Measurements from ENCODE around the gene SLC49A4. TPM values are rescaled to one million over a fixed set of nuclear protein-coding genes. Genes with fewer than 3 reads are reported as not detected.
A peak's percentile ranks its signal among the peaks of the same experiment; 100 is the strongest.

SLC49A4 gene
- total and polyA plus RNA-seq, 2 experiments from 2014 or later: 16.4 to 20.8 TPM

DNA sequence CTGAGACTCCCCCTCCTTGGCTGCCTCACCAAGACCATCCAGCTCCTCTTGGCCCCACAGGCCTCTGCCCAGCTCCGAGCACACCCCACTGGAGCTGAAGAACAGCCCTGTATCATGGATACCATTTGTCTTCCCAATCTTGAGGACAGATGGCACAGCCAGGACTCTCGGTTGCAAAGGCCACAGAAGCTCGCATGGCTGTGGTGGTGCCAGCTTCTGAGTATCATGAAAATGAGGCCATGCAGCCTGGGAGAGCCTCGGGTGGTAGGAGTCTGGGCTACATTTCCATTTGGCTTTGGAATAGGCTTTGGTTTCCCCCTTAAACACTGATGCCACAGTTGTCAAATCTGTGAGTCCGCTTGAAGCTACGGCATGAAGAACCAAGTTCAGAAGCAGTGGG, 126.1 kb downstream of the SLC49A4 start:
- no peak for DNase-seq (ENCODE audit: low read depth in 1 of 2, low spot score in 1 of 2)

DNA sequence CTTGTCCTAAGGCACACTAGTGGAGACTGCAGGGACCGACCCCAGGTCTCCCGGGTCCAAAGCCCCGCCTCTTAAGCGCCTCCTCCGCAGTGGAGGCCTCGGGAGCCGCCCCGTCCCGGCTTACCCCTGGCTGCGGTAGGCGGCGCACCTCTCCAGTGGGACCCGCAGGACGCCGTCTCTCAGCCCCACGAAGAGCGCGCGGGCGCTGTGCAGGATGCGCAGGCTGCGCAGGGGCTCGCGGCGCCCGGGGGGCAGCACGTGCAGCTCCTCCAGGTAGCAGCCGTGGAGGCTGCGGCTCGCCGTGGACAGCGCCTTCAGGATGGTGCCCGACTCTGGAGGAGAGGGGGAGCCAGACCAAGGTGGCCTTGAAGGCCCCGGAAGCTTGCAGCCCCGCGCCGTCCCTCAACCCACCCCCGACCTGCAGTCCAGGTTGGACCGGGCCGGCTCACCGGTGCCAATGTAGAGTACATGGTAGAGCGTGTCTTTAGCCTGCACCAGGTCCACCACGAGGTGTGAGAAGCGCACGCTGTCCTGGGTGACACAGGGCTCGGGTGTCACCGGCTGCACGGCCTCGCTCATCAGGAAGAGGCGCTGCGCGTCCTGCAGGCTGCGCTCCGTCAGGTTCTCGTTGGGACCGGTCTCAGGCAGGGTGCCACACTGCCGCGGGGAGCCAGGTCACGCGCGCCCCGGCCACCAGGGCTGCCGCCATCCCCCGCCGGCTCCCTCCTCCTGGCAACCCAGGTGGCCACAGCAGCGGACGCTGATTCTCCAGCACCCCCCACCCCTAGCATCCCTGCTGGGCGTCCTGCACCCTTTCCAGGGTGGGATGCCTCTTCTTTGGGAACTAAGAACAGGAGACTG, 127.2 kb downstream of the SLC49A4 start:
- H3K4me3 ChIP-seq: no peak overlapping the region
- H3K27ac ChIP-seq: no peak overlapping the region
- TF ChIP-seq, protein P1, sequence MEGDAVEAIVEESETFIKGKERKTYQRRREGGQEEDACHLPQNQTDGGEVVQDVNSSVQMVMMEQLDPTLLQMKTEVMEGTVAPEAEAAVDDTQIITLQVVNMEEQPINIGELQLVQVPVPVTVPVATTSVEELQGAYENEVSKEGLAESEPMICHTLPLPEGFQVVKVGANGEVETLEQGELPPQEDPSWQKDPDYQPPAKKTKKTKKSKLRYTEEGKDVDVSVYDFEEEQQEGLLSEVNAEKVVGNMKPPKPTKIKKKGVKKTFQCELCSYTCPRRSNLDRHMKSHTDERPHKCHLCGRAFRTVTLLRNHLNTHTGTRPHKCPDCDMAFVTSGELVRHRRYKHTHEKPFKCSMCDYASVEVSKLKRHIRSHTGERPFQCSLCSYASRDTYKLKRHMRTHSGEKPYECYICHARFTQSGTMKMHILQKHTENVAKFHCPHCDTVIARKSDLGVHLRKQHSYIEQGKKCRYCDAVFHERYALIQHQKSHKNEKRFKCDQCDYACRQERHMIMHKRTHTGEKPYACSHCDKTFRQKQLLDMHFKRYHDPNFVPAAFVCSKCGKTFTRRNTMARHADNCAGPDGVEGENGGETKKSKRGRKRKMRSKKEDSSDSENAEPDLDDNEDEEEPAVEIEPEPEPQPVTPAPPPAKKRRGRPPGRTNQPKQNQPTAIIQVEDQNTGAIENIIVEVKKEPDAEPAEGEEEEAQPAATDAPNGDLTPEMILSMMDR (IDR thresholded peaks at IDR 0.05; ENCODE audit: low read depth, low read length): no peak
- H3K4me1 ChIP-seq (ENCODE audit: low read depth): peaks cover 2% of the 10 kb centered on the region
- peaks cover 46% of the 10 kb centered on the region for H3K27me3 ChIP-seq
- peak in 1 of 2 donors; percentile 27 for DNase-seq (ENCODE audit: low read depth in 1 of 2, low spot score in 1 of 2)
- no peaks in the 10 kb centered on the region for H3K9me3 ChIP-seq (ENCODE audit: low read depth)
- no peaks in the 10 kb centered on the region for H3K36me3 ChIP-seq

More for the DNA sequence above, 126.1 kb downstream of the SLC49A4 start:
- TF ChIP-seq, protein P1 (IDR thresholded peaks at IDR 0.05; ENCODE audit: low read depth, low read length): no peak
- Histone ChIP-seq H3K4me3 (no peak overlapping the region), H3K27me3 (peaks cover 46% of the 10 kb centered on the region), H3K27ac (no peak overlapping the region), H3K4me1 (ENCODE audit: low read depth) (peaks cover 2% of the 10 kb centered on the region), H3K9me3 (ENCODE audit: low read depth) (no peaks in the 10 kb centered on the region), H3K36me3 (no peaks in the 10 kb centered on the region)

DNA sequence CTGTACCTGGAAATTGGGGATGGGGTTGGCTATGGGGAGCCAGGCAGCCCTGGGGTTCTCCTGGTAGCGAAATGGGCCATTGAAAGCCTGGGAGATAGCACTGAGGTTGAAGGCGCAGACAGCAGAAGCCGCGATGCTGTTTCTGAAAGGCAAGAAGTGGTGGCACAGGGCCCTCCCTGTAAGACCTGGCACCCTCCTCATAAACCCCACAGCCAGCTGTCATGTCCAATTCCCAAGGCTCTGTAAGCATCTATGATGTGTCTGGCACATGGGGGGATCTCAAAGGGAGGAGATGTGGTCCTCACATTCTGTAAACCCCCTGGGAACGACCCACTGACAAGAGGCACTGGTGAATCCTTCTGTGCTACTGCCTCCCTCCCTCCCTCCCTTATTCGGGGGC, 128.7 kb downstream of the SLC49A4 start:
- no peak for DNase-seq (ENCODE audit: low read depth in 1 of 2, low spot score in 1 of 2)
- peaks cover 2% of the 10 kb centered on the region for H3K4me1 ChIP-seq (ENCODE audit: low read depth)
- H3K27ac ChIP-seq: no peak overlapping the region
- TF ChIP-seq, protein P1 (IDR thresholded peaks at IDR 0.05; ENCODE audit: low read depth, low read length): no peak
- H3K9me3 ChIP-seq (ENCODE audit: low read depth): no peaks in the 10 kb centered on the region
- H3K27me3 ChIP-seq: peaks cover 46% of the 10 kb centered on the region
- no peak overlapping the region for H3K4me3 ChIP-seq
- no peaks in the 10 kb centered on the region for H3K36me3 ChIP-seq

DNA sequence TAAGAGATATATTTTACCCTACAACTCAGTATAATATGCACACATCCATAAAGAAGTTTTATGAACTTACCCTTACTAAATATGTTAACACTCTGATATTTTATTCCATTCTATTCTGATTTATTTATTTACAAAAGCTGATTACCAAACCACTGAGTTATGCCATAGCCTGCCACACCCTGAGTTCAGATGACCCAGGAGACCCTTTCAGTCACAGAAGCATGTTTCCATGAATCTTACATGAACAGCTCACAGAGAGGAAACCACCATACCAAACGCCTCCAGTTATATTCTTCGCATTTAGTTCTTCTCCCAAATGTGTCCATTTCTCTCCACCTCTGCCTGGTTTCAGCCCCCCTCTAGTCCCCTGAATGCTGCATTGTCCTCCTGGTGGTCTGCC, 129.2 kb downstream of the SLC49A4 start:
- Histone ChIP-seq H3K36me3 (no peaks in the 10 kb centered on the region), H3K9me3 (ENCODE audit: low read depth) (no peaks in the 10 kb centered on the region), H3K27ac (no peak overlapping the region), H3K4me1 (ENCODE audit: low read depth) (peaks cover 2% of the 10 kb centered on the region), H3K4me3 (no peak overlapping the region), H3K27me3 (peaks cover 46% of the 10 kb centered on the region)
- DNase-seq (ENCODE audit: low read depth in 1 of 2, low spot score in 1 of 2): no peak
- TF ChIP-seq, protein P1 (IDR thresholded peaks at IDR 0.05; ENCODE audit: low read depth, low read length): no peak

DNA sequence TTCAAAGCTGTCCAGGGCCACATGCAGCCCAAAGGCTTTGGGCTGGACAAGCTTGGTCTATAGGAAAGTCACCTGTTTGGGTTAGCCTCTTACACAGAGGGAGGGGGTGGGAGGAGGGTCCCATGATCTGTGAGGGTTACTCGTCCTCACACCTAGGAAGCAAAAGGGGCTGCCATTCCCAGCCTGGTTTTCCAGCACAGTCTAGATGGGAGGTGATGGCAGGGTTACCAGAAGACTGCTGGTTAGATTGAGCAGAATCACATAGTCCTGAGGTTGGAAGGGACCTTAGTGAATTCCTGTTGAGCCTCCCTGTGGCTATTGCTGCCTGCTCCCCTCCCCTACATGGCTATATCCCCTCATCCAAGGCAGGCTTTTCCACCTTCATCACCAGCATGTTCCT, 130.9 kb downstream of the SLC49A4 start:
- TF ChIP-seq, protein P1 (IDR thresholded peaks at IDR 0.05; ENCODE audit: low read depth, low read length): no peak
- peaks cover 2% of the 10 kb centered on the region for H3K4me1 ChIP-seq (ENCODE audit: low read depth)
- no peaks in the 10 kb centered on the region for H3K9me3 ChIP-seq (ENCODE audit: low read depth)
- H3K27ac ChIP-seq: no peak overlapping the region
- H3K27me3 ChIP-seq: peaks cover 44% of the 10 kb centered on the region
- no peaks in the 10 kb centered on the region for H3K36me3 ChIP-seq
- no peak for DNase-seq (ENCODE audit: low read depth in 1 of 2, low spot score in 1 of 2)
- H3K4me3 ChIP-seq: no peak overlapping the region

Data from cardiac muscle cell (in vitro differentiated cells and primary cell).